Measurements from ENCODE around the gene ANKRD55. TPM values are rescaled to one million over a fixed set of nuclear protein-coding genes. Genes with fewer than 3 reads are reported as not detected.

ANKRD55 gene
- total RNA-seq, 3 donors from 2014 or later (not counting 1 experiment from before 2014, with no cell fraction given) = 0.88 TPM; not detected in 2

GRCh38 chr5:56232538-56232937 lies 592 bp downstream of the ANKRD55 start:
- no peaks in the 10 kb centered on the region for H3K27me3 ChIP-seq (ENCODE audit: control insufficient read depth, insufficient read depth, low read length)
- no peaks in the 10 kb centered on the region for H3K9me3 ChIP-seq (ENCODE audit: control insufficient read depth, insufficient read depth, low read length)
- peaks cover 0 to 5% of the 10 kb centered on the region in 2 donors for H3K27me3 Mint-ChIP-seq (ENCODE audit: low read depth in 2 of 2)
- H3K4me1 Mint-ChIP-seq = no peaks in the 10 kb centered on the region
- intact Hi-C loops (cut with micrococcal nuclease) = no loop called here
- no peak overlapping the region for H3K27ac Mint-ChIP-seq
- H3K4me3 Mint-ChIP-seq = no peak overlapping the region
- H3K9me3 Mint-ChIP-seq = no peaks in the 10 kb centered on the region
- H3K36me3 ChIP-seq (ENCODE audit: control insufficient read depth, insufficient read depth, low read length) = no peaks in the 10 kb centered on the region
- H3K4me3 ChIP-seq (ENCODE audit: low read length) = no peak overlapping the region
- no peak for ATAC-seq
- no peak for TF ChIP-seq CTCF (IDR thresholded peaks at IDR 0.05)
- DNase-seq = no peak
- H3K4me1 ChIP-seq (ENCODE audit: control insufficient read depth, insufficient read depth, low read length) = no peaks in the 10 kb centered on the region
- H3K36me3 Mint-ChIP-seq = no peaks in the 10 kb centered on the region
- WGBS (ENCODE audit: insufficient coverage) = 76% methylated on average over 1 of the region's 1 CpG
- H3K27ac ChIP-seq (ENCODE audit: low read length) = no peak overlapping the region

- H3K36me3 ChIP-seq (ENCODE audit: control insufficient read depth, insufficient read depth, low read length) = no peaks in the 10 kb centered on the region
- no peak for ATAC-seq
These were observed 2.6 kb downstream of the ANKRD55 start for GRCh38 chr5:56230576-56230975.

GRCh38 chr5:56229111-56229510 lies 4.0 kb downstream of the ANKRD55 start:
- no peaks in the 10 kb centered on the region for H3K4me1 ChIP-seq (ENCODE audit: control insufficient read depth, insufficient read depth, low read length)
- Mint-ChIP-seq H3K27me3 (ENCODE audit: low read depth in 2 of 2) (peaks cover 0 to 2% of the 10 kb centered on the region in 2 donors), H3K27ac (no peak overlapping the region), H3K36me3 (no peaks in the 10 kb centered on the region), H3K4me3 (no peak overlapping the region), H3K9me3 (no peaks in the 10 kb centered on the region), H3K4me1 (no peaks in the 10 kb centered on the region)
- TF ChIP-seq CTCF (IDR thresholded peaks at IDR 0.05) = no peak
- no peaks in the 10 kb centered on the region for H3K36me3 ChIP-seq (ENCODE audit: control insufficient read depth, insufficient read depth, low read length)
- no peak for DNase-seq
- no peaks in the 10 kb centered on the region for H3K27me3 ChIP-seq (ENCODE audit: control insufficient read depth, insufficient read depth, low read length)
- H3K4me3 ChIP-seq (ENCODE audit: low read length) = no peak overlapping the region
- WGBS (ENCODE audit: insufficient coverage) = 78% methylated on average over 4 of the region's 7 CpGs
- H3K27ac ChIP-seq (ENCODE audit: low read length) = no peak overlapping the region
- ATAC-seq = no peak
- no peaks in the 10 kb centered on the region for H3K9me3 ChIP-seq (ENCODE audit: control insufficient read depth, insufficient read depth, low read length)
- intact Hi-C loops (cut with micrococcal nuclease) = no loop called here

More at GRCh38 chr5:56230576-56230975, 2.6 kb downstream of the ANKRD55 start:
- Mint-ChIP-seq H3K9me3 (no peaks in the 10 kb centered on the region), H3K27me3 (ENCODE audit: low read depth in 2 of 2) (peaks cover 0 to 2% of the 10 kb centered on the region in 2 donors), H3K4me3 (no peak overlapping the region), H3K4me1 (no peaks in the 10 kb centered on the region), H3K36me3 (no peaks in the 10 kb centered on the region), H3K27ac (no peak overlapping the region)
- Histone ChIP-seq H3K27me3 (ENCODE audit: control insufficient read depth, insufficient read depth, low read length) (no peaks in the 10 kb centered on the region), H3K9me3 (ENCODE audit: control insufficient read depth, insufficient read depth, low read length) (no peaks in the 10 kb centered on the region), H3K27ac (ENCODE audit: low read length) (no peak overlapping the region), H3K4me3 (ENCODE audit: low read length) (no peak overlapping the region), H3K4me1 (ENCODE audit: control insufficient read depth, insufficient read depth, low read length) (no peaks in the 10 kb centered on the region)
- intact Hi-C loops (cut with micrococcal nuclease) = no loop called here
- no peak for DNase-seq
- TF ChIP-seq CTCF (IDR thresholded peaks at IDR 0.05) = no peak

- DNase-seq = no peak
- Histone ChIP-seq H3K4me3 (ENCODE audit: low read length) (no peak overlapping the region), H3K36me3 (ENCODE audit: control insufficient read depth, insufficient read depth, low read length) (no peaks in the 10 kb centered on the region), H3K4me1 (ENCODE audit: control insufficient read depth, insufficient read depth, low read length) (no peaks in the 10 kb centered on the region), H3K27ac (ENCODE audit: low read length) (no peak overlapping the region), H3K27me3 (ENCODE audit: control insufficient read depth, insufficient read depth, low read length) (no peaks in the 10 kb centered on the region), H3K9me3 (ENCODE audit: control insufficient read depth, insufficient read depth, low read length) (no peaks in the 10 kb centered on the region)
- intact Hi-C loops (cut with micrococcal nuclease) = no loop called here
- no peak for TF ChIP-seq CTCF (IDR thresholded peaks at IDR 0.05)
- Mint-ChIP-seq H3K27ac (no peak overlapping the region), H3K9me3 (no peaks in the 10 kb centered on the region), H3K27me3 (ENCODE audit: low read depth in 2 of 2) (peaks cover 0 to 2% of the 10 kb centered on the region in 2 donors), H3K4me3 (no peak overlapping the region), H3K36me3 (no peaks in the 10 kb centered on the region), H3K4me1 (no peaks in the 10 kb centered on the region)
- ATAC-seq = no peak
- 98% methylated on average over 6 of the region's 6 CpGs for WGBS (ENCODE audit: insufficient coverage)
These were observed 4.5 kb downstream of the ANKRD55 start for GRCh38 chr5:56228631-56229030.
